DOHH2 (cell line): Measurements from ENCODE around the gene ATP2B2.

Source experiments
- H3F3A ChIP-seq: fragments of 200-600 bp; sonication (generic), shearing (Covaris generic); 2 replicates; pipeline ENCODE4 v1.6.0; 2016; ENCODE audit warnings: antibody characterized with exemption, mild to moderate bottlenecking; ENCODE audit not compliant: control insufficient read depth, insufficient read depth
- H3K27ac ChIP-seq: fragments of 200-600 bp; sonication (generic); 2 replicates; pipeline ENCODE4 v1.5.1; 2014; ENCODE audit warnings: low read depth, mild to moderate bottlenecking, low read length, moderate library complexity
- H3K27me3 ChIP-seq: fragments of 200-600 bp; sonication (generic); 2 replicates; pipeline ENCODE4 v1.6.1; 2014; ENCODE audit warnings: mild to moderate bottlenecking, low read length, mixed read lengths; ENCODE audit not compliant: control insufficient read depth
- H3K36me3 ChIP-seq: fragments of 200-600 bp; sonication (generic); 2 replicates; pipeline ENCODE4 v1.6.1; 2014; ENCODE audit warnings: mild to moderate bottlenecking, low read length, moderate library complexity, mixed read lengths; ENCODE audit not compliant: control insufficient read depth
- H3K4me1 ChIP-seq: fragments of 200-600 bp; sonication (generic); 2 replicates; pipeline ENCODE4 v1.6.1; 2014; ENCODE audit warnings: mild to moderate bottlenecking, low read length, mixed read lengths; ENCODE audit not compliant: control insufficient read depth
- H3K4me2 ChIP-seq: fragments of 200-600 bp; sonication (generic); 2 replicates; pipeline ENCODE4 v1.6.0; 2014; ENCODE audit warnings: mild to moderate bottlenecking, low read length, moderate library complexity
- H3K4me3 ChIP-seq: fragments of 200-600 bp; sonication (generic); 2 replicates; pipeline ENCODE4 v1.5.1; 2014; ENCODE audit warnings: mild to moderate bottlenecking, low read length, mixed read lengths
- H3K79me2 ChIP-seq: fragments of 200-600 bp; sonication (generic); 2 replicates; pipeline ENCODE4 v1.6.1; 2014; ENCODE audit warnings: mild to moderate bottlenecking, low read length, mixed read lengths; ENCODE audit not compliant: control insufficient read depth
- H3K9me2 ChIP-seq: fragments of 200-600 bp; sonication (generic); replicated peaks from 2 replicates; pipeline ENCODE4 v1.6.1; 2014; ENCODE audit warnings: mild to moderate bottlenecking, low read length, mixed read lengths; ENCODE audit not compliant: control insufficient read depth
- H3K9me3 ChIP-seq: fragments of 200-600 bp; sonication (generic); 2 replicates; pipeline ENCODE4 v1.6.1; 2014; ENCODE audit warnings: antibody characterized with exemption, low read length, mixed read lengths; ENCODE audit not compliant: control insufficient read depth, insufficient read depth
- H4K20me1 ChIP-seq: fragments of 200-600 bp; sonication (generic); 2 replicates; pipeline ENCODE4 v1.6.0; 2014; ENCODE audit warnings: low read depth, mild to moderate bottlenecking, antibody characterized with exemption, low read length, moderate library complexity; ENCODE audit not compliant: control insufficient read depth, insufficient read depth
- EZH2phosphoT487 ChIP-seq: fragments of 200-600 bp; sonication (generic); IDR thresholded peaks from 2 replicates; pipeline ENCODE4 v1.6.1; 2017; ENCODE audit warnings: borderline replicate concordance, mild to moderate bottlenecking, antibody characterized with exemption, low read length, moderate library complexity, mixed read lengths
- TF ChIP-seq, protein P1 (sequence below): fragments of 200-600 bp; sonication (generic); IDR thresholded peaks from one replicate; pipeline ENCODE4 v1.5.1; 2014; ENCODE audit warnings: antibody characterized with exemption, mild to moderate bottlenecking, low read depth, low read length; ENCODE audit not compliant: poor library complexity, severe bottlenecking

The ATP2B2 gene

DNA sequence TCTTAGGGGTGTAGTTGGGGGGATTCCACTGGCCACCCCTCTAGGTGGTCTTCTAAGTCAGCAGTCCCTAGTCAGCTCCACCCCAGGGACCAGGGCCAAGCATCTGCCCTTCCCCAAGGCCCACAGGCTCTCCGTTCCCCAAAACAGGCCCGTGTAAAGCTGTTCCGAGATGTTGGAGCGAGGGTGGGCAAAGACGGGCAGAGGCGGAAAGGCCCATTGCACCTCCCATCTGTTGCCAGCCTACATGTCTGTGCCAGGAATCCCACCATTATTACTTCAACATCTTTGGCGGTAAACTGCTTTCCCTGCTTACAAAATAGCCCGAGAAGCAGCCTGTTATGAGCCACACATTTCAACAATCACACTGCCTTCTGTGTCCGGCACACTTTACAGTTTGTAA lies 1.9 kb upstream of the ATP2B2 start:
- no peaks in the 10 kb centered on the region for H3K79me2 ChIP-seq
- no peaks in the 10 kb centered on the region for H3K36me3 ChIP-seq
- H3K4me3 ChIP-seq = no peak overlapping the region
- no peak overlapping the region for H3K27ac ChIP-seq
- no peak overlapping the region for H3K4me2 ChIP-seq
- no peaks in the 10 kb centered on the region for H3K9me2 ChIP-seq
- H4K20me1 ChIP-seq = no peaks in the 10 kb centered on the region
- TF ChIP-seq, protein P1, sequence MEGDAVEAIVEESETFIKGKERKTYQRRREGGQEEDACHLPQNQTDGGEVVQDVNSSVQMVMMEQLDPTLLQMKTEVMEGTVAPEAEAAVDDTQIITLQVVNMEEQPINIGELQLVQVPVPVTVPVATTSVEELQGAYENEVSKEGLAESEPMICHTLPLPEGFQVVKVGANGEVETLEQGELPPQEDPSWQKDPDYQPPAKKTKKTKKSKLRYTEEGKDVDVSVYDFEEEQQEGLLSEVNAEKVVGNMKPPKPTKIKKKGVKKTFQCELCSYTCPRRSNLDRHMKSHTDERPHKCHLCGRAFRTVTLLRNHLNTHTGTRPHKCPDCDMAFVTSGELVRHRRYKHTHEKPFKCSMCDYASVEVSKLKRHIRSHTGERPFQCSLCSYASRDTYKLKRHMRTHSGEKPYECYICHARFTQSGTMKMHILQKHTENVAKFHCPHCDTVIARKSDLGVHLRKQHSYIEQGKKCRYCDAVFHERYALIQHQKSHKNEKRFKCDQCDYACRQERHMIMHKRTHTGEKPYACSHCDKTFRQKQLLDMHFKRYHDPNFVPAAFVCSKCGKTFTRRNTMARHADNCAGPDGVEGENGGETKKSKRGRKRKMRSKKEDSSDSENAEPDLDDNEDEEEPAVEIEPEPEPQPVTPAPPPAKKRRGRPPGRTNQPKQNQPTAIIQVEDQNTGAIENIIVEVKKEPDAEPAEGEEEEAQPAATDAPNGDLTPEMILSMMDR = no peak
- TF ChIP-seq EZH2phosphoT487 = no peak
- H3K9me3 ChIP-seq = no peaks in the 10 kb centered on the region
- no peaks in the 10 kb centered on the region for H3F3A ChIP-seq
- no peaks in the 10 kb centered on the region for H3K4me1 ChIP-seq
- peaks cover 11% of the 10 kb centered on the region; the same call in 1 of the 2 replicates for H3K27me3 ChIP-seq

DNA sequence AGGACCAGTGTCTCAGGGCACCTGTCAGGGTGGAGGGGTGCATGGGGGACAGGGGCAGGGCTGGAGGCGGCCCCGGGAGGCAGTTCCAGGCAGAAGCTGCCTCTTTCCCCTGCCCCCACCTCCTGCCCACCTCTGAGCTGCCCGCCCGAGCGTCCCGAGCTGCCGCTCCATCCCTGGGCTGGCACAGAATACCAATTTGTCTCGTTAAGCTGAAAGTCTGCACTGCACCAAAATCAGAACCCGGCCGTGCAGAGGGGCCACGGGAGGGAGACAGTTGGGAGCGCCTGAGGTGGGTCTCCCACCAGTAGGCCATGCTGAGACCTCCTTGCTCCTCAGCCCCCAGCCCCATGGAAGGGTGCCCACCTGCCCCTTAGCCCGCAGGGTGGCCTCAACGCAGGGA lies 1.3 kb upstream of the ATP2B2 start:
- Histone ChIP-seq H3K27me3 (peaks cover 11% of the 10 kb centered on the region; the same call in 1 of the 2 replicates), H3K9me3 (no peaks in the 10 kb centered on the region), H3F3A (no peaks in the 10 kb centered on the region), H3K4me3 (no peak overlapping the region), H3K9me2 (no peaks in the 10 kb centered on the region), H4K20me1 (no peaks in the 10 kb centered on the region), H3K4me2 (no peak overlapping the region), H3K79me2 (no peaks in the 10 kb centered on the region), H3K27ac (no peak overlapping the region), H3K36me3 (no peaks in the 10 kb centered on the region), H3K4me1 (no peaks in the 10 kb centered on the region)
- TF ChIP-seq EZH2phosphoT487 = no peak
- TF ChIP-seq, protein P1 = no peak

DNA sequence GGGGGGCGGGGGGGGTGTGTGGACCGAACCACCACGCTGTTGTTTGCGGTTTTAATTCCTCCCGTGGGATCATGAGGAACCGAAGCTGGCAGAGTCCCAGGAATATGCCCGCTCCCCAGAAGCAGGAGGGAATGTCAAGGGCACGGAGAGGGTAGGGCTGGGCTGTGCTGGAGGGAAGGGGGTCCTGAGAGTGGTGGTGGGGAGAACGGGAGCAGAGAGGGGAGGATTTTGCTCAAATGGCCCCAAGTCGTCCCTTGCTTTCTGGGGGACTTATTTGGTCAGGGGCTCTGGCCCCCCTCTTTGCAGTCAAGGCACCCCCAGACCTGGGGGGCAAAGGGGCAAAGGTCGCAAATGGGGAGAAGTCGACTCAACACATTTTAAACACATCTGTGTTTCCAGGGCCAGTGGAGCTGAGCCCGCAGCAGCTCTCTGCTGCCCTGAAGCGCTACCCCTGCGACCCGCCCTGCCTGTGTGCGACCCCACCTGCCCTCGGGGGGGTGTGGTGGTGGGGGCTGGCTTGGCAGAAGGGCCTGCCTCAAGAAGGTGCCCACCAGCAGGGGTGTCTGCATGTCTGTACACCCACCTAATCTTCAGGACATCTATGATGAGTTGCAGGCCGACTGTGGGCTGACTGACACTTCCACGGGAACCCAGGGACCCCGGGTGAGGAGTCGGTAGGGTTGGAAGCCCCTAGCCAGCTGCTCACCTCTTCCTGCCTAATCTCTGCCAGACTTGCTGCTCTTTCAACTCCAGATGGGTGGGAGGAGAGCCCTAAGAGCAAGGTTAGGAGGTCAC lies 602 bp upstream of the ATP2B2 start:
- H3K79me2 ChIP-seq = no peaks in the 10 kb centered on the region
- no peaks in the 10 kb centered on the region for H3K36me3 ChIP-seq
- H3K4me3 ChIP-seq = no peak overlapping the region
- H3F3A ChIP-seq = no peaks in the 10 kb centered on the region
- no peaks in the 10 kb centered on the region for H4K20me1 ChIP-seq
- H3K27ac ChIP-seq = no peak overlapping the region
- H3K9me3 ChIP-seq = no peaks in the 10 kb centered on the region
- no peak overlapping the region for H3K4me2 ChIP-seq
- H3K9me2 ChIP-seq = no peaks in the 10 kb centered on the region
- no peaks in the 10 kb centered on the region for H3K4me1 ChIP-seq
- TF ChIP-seq, protein P1 = no peak
- TF ChIP-seq EZH2phosphoT487 = no peak
- H3K27me3 ChIP-seq = peaks cover 11% of the 10 kb centered on the region; the same call in 1 of the 2 replicates
